ENCODE results near the gene CBX8. TPM values are rescaled to one million over a fixed set of nuclear protein-coding genes. Genes with fewer than 3 reads are reported as not detected.

CBX8 gene
- total and polyA plus RNA-seq, 2 of the 13 experiments (the other 11 are each of a cell fraction or from before 2014, with no cell fraction given), result 0.34 to 12.6 TPM

GRCh38 chr17:79777120-79777893 lies 19.6 kb downstream of the CBX8 start (continued):
- TF ChIP-seq SPEN (CRISPR knock-in tag; IDR thresholded peaks at IDR 0.05; ENCODE audit: low read depth) (peak; percentile 35; the same call in 1 of the 2 replicates), POLR2AphosphoS5 (IDR thresholded peaks at IDR 0.05; ENCODE audit: low read depth, low read length) (peak; percentile 46; the same call in 1 of the 2 replicates), TFAP4 (IDR thresholded peaks at IDR 0.05; ENCODE audit: borderline replicate concordance, low read depth) (peak; percentile 22; the same call in 1 of the 2 replicates), RARA (CRISPR knock-in tag; IDR thresholded peaks at IDR 0.05) (peak; percentile 37; the same call in 1 of the 2 replicates), TEAD2 (CRISPR knock-in tag; IDR thresholded peaks at IDR 0.05) (no peak), TAF15 (IDR thresholded peaks at IDR 0.05; ENCODE audit: low read depth, low read length, poor library complexity, severe bottlenecking) (peak; percentile 41), ZNF280B (CRISPR knock-in tag; IDR thresholded peaks at IDR 0.05; ENCODE audit: borderline replicate concordance) (no peak), ZNF350 (CRISPR knock-in tag; IDR thresholded peaks at IDR 0.05; ENCODE audit: borderline replicate concordance, low read depth) (peak; percentile 43; the same call in 1 of the 2 replicates), BRCA1 (CRISPR knock-in tag; IDR thresholded peaks at IDR 0.05) (no peak), ZNF709 (CRISPR knock-in tag; IDR thresholded peaks at IDR 0.05) (peak; percentile 56; the same call in 1 of the 2 replicates), ZHX2 (IDR thresholded peaks at IDR 0.05; ENCODE audit: low read depth) (no peak), ZHX2 (CRISPR knock-in tag; IDR thresholded peaks at IDR 0.05; ENCODE audit: borderline replicate concordance) (peak; percentile 32; the same call in 1 of the 2 replicates), AGO1 (IDR thresholded peaks at IDR 0.05; ENCODE audit: low read depth, low read length, poor library complexity, severe bottlenecking) (peak; percentile 34), ELF4 (CRISPR knock-in tag; IDR thresholded peaks at IDR 0.05; ENCODE audit: borderline replicate concordance) (0 out of 2 replicates have a peak, but pooled peaks have one; percentile 49), FOXK1 (CRISPR knock-in tag; IDR thresholded peaks at IDR 0.05; ENCODE audit: borderline replicate concordance, low read depth) (no peak), TBP (CRISPR knock-in tag; IDR thresholded peaks at IDR 0.05) (no peak), CTCF (CRISPR knock-in tag; IDR thresholded peaks at IDR 0.05) (peak; percentile 72), MTA1 (CRISPR knock-in tag; IDR thresholded peaks at IDR 0.05; ENCODE audit: borderline replicate concordance) (0 out of 2 replicates have a peak, but pooled peaks have one; percentile 33)

All from HepG2 (cell line).